HG03066 (cell line): ENCODE data around the gene COTL1.
"Not testable (repeated sequence)": the region's sequence is repeated elsewhere in the genome, so short reads cannot be mapped to it uniquely, and the experiment has no call there.

Experiments used
- ATAC-seq: cut with Tn5 transposase; IDR thresholded peaks from one replicate; pipeline ENCODE4 v1.9.1; 2021; ENCODE audit warnings: low read depth; ENCODE audit not compliant: unreplicated experiment

The COTL1 gene

DNA sequence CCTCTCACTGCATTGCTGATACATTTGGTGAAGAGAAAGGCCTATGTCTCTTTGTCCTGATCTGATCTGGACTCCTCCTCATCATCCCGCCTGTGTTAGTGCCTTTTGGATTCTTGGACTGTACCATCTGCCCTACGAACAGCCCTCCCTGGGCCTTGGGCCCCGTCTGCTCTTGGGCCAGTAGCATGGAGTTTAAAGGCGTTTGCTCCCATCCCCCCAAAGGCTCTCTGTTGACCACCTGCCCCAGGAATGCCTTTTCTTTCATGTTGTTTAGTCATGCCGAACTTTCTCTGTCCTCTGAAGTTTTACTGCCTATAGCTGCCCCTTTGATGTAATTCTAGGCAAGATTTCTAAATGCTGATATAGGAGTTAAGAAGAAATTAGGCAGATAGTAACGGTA, 82.5 kb downstream of the COTL1 start:
- no peak for ATAC-seq

DNA sequence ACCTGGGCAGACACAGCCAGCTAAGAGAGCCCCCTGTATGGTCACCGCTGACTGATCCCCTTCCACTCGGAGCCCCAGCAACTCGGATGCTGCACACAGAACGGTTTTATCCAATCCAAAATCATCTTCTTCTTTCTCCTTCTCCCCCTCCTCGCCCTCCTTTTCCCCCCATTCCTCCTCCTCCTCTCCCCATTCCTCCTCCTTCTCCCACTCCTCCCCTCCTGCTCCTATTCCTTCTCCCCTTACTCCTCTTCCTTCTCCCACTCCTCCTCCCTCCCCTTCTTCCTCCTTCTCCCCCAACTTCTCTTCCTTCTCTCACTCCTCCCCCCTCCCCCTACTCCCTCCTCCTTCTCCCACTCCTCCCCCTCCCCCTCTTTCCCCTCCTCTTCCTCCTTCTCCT, 83.1 kb downstream of the COTL1 start:
- ATAC-seq, result no peak

DNA sequence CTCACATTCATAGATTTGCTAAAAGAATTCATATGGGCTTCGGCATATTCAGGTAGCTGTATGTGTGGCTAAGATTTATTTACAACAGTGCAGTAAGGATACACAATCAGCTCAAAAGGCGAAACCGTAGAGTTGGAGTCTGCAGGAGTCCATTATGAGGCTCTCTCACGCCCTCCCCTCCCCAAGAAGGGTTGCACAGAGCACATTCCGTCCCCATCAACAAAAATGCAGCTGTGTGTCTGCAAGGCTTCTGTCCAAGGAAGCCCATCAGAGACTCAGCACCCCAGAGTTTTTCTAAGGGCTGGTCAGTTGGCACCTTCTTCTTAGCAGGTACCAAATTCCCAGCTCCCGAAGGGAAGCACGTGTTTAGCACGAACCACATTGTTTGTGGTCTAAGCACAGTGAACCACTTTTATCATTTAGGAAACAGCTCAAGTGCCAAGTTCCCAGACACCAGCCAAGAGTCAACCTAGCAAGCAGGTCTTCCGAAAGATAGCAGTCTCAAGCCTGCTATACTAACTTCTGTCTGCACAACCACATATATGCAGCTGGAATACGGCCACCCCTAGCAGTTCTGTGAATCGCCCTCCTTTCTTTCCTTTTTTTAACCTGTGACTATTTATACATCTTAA, 84.9 kb downstream of the COTL1 start:
- no peak for ATAC-seq

DNA sequence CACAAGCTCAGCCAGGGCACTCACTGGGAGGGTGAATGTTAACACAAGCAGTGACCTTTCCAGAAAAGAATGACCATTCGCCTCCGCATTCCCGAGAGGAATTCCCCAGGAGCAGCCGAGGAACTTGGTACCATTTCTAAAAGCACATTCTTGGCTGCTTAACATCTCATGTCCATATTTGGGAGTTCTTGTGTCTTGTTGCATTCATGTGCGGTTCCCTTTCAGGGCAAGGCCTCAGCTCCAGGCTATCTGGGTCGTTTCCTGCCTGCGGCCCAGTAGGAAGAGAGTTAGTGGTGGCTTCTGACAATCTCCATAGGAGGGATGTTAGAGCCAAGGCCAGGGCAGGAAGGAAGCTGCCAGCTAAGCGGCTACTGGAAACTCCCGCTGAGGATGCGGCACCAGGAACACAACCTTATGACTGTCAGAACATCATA, 85.6 kb downstream of the COTL1 start:
- no peak for ATAC-seq

DNA sequence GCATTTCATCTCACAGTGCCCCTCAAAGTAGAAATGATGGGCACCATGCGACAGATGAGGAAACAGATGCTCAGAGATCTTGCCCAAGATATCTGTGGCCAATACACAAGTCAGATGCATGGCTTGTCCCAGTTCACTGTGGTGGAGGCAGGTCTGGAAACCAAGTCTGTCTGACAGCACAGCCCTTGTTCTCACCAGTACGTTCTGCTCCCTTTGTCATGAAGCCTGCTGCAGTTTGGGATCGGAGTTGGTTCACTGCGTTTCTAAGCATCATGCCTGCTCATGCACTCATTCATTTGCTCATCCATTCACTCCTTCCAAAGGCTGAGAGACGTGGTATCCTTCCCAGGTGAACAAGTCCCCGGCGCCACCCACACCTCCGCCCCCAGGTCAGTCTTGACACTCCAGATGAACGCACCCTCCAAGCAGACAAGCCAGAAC, 86.2 kb downstream of the COTL1 start:
- no peak for ATAC-seq

DNA sequence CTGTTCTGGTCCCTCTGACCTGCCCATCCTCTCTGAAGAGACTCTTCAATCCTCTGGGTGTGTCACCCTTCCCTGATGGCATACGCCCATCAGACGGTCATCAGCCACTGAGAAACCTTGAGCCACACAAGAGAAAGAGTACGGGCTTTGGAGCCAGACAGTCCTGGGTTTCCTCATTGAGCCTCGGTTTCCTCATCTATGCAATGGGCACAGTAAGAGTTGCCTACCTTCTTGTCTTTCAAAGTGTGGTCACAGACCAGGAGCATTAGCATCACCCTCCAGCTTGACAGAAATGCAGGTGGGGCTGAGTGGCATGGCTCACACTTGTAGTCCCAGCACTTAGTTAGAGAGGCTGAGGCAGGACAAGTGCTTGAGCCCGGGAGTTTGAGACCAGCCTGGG, 87.3 kb downstream of the COTL1 start:
- ATAC-seq, result no peak

DNA sequence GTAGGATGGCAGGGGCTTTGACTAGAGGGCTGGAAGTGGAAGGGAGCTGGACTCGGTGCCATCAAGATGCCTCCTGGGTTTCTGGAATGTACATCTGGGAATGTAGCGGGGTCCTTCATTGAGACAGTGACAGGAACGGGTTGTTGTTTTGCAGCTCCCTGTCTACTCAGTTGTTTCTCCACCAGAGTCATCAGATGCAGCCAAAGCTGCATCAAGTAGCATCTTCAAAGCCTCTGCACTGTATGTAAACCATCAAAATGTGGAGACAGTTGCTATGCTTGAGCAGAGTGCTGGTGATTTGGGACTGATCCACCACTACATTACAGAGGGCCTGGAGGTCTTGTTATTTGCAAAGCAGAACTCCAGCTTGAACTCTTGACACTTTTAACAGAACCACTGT, 88.3 kb downstream of the COTL1 start:
- ATAC-seq, result no peak

DNA sequence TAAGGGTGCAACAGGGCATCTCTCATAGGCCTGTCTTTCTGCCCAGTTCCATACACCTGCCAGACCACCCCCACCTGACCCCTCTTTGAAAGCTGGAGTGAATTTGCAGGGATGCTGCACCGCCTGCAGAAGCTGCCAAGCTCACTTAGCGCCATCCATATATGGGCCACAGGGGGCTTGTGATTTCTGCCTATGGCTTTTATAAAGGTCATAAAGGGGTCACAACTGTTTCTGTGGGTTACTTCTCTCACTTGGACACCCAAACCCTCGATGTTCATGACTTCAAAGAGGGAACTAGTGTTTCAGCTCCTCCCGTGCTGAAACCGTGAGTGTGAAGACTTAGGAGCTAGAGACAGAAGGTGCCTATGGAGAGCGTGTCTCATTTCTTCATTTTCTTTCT, 89.6 kb downstream of the COTL1 start:
- ATAC-seq, result no peak

DNA sequence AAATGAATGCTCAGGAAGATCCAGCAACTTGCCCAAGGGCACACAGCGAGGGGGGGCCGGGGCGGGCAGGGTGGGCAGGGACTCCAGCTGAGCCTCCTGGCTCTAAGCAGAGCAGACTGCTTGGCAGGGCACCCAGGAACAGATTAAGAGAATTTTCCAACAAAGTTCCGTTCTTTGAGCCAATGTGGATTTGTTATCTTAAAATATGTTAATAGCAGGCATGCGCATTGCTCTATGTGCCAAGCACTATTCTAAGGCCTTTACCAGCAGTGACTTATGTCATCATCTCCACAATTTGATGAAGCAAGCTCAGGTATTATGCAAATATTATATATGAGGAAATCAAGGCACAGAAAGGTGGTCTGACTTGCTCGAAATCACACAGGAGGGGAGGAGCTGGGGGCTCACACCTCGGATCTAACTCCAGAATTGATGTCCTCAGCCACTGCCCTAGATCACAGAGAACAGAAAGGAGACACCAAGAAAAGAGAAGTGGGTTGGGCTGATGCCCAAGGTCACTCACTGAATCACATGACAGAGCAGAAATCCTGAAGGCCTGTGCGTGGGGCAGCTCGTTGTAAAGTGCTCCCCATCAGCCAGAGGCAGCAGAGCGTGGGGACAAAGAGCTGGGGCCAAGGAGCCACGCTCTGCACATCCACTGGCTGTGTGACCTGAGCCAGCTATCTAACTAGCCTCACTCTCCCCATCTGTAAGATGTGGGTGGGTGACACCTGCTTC, 90.2 kb downstream of the COTL1 start:
- no peak for ATAC-seq

DNA sequence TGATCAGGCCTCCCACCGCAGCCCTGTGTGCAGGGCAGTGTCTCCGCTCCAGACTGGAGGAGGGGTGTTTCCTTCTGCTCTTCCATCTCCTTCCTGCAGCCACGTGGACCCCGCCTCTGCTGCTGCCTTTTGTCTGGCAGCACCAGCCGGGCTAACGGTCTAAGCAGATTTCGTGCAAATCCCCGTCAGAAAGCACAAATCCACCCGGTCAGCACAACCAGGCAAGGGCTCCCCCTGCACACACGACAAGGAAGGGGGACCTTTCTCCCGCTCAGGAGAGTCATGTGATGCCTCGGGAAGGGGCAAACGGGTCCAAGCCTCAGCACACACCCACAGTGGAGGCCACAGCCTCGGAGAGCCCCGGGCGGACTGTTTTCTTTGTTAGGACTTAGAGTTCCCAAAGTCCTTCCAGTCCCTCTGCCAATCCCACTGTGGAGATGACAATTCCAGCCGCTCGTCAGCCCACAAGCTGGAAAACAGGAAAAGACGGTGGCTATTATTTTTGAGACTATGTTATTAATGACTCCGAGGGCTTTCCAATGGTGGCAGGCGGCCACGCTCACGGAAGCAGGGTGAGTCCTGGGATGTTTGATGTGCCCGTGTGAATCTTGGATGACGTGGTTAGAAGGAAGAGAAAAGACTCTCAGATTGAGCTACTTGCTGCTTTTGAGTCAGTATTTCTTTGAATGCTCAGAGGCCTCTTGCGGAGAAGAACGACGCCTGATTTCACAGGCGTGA, 90.9 kb downstream of the COTL1 start:
- no peak for ATAC-seq

DNA sequence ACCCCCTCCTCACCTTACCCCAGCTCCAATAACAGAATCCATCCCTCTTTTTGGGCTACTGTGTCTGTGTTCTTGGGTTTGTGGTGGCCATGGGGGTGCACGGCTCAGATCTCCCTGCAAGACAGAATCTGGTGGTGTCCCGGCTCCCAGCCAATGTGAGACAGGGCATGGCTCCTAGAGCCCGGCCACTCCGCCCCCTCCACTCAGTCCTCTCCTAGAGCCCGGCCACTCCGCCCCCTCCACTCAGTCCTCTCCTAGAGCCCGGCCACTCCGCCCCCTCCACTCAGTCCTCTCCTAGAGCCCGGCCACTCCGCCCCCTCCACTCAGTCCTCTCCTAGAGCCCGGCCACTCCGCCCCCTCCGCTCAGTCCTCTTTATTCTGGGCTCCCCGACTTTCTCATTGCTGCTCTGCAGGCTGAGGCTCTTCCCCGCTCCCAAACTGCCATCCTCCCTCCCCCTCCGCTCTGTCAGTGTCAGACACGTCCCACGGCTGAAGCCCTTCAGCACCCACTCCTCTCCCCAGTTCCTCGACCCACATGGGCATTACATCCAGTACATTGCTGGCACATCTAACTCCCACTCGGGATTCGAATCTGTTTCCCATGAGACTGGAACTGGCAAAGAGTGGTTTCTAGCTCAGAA, 92.8 kb downstream of the COTL1 start:
- ATAC-seq, result not testable (repeated sequence)

DNA sequence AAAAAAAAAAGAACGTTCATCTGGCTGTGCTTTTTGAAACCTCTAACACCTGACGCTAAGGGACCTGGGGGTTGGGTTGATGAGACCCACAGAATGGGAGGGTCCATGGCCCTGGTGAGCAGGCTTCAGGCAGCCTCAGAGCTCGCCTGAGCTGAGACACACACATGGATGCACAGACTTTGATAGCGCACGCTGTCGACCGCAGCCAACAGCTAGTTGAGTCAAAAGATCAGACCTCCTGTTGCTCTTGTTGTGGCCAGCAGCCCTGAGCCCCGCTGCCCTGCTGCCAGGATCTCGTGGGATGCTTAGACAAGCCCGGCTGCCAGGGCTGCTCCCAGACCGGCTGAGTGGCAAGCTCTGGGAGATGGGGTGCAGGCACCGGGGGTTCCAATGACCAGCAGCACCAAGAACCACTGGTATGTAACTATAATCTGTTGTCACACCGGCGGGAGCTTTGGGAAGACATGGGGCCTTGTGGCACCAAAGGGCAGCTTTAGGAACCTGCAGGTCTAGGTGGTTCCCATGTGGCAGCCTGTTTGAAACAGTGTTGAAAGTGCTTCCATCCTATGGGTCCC, 93.4 kb downstream of the COTL1 start:
- no peak for ATAC-seq

DNA sequence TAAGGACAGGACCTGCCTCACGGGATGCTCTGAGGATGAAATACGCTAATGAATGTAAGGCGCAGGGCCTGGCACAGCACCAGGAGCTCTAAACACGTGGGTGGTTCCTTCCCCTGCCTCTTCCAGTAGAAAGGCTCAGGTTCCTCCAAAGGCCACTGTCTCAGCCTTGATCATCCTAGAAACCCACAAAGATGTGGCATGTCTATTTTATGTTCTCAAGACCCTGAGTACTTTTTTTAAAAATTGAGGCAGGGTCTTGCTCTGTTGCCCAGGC, 96.4 kb downstream of the COTL1 start:
- no peak for ATAC-seq

DNA sequence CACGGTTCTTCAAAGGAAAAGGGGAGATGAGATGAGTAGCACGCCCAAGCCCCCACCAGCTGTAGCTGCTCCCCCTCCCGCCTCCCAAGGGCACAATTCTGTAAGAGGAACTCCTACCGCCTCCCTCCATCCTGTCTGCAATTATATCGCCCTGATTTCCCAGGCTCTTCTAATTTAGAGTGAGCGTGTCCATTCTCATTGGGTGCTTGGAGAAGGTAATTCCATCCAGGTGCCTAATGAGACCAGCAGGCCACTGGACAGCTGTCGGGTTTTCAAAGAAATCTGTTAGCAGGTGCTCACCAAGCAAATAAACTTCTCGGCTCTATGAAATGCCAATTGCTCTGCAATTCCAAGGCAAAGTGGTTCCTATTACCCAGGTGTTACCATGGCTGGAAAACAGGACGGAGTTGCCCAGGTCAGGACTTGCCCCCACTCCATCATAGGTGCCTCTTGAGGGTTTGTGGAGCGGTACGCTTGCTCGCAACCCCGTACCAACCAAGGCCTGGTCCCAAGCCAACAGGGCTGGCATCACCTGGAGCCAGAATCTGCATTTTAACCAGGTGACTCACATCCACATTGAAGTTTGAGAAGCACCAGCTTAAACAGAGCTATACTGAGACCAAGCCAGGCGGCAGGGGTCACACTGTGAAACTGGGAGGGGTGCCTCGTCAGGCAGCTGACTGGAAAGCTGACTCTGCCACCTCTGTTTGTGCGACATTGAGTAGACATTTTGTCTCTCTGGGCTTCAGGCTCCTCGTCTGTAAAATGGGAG, 97.0 kb downstream of the COTL1 start:
- ATAC-seq, result no peak

DNA sequence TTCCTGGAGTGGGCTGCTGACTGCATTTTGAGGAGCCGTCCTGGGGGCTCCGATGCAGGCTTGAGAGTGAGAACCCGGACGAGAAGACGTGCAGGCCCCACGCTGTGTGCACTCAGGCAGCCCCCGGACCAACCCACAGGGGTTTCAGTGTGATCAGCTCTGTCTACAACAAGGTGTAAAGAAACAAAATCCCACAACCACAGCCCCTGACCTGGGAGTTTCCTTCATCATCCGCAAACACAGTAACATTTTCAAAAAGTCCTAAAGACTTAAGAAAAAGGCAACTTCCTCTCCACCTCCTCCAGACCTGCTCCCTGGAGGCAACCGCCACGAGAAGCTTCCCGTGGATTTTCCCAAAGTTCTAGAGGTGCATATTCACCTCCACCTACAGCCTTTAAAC, 98.0 kb downstream of the COTL1 start:
- ATAC-seq, result no peak

DNA sequence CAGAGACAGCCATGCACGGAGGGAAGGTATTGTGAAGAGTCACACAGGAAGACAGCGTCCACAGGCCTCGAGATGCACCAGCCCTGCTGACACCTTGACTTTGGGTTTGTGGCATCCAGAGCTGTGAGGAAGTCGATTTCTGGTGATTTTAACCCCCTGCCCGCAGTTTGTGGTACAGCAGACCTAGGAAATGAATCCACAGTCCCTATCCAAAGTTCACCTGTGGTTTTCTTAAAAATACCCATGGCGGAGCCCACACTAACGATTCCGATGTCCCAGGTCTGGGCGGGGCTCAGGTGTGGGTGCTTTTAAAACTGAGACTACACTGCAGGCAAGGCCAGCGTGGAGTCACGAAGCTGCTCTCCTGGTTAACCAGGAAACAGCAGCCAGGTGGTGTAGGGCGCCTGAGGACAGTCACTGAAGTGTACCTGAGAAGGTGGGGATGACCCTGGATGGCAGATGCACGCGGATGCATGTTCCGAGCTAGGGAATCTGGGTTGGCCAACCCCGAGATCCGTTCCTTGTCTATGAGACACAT, 99.0 kb downstream of the COTL1 start:
- no peak for ATAC-seq

DNA sequence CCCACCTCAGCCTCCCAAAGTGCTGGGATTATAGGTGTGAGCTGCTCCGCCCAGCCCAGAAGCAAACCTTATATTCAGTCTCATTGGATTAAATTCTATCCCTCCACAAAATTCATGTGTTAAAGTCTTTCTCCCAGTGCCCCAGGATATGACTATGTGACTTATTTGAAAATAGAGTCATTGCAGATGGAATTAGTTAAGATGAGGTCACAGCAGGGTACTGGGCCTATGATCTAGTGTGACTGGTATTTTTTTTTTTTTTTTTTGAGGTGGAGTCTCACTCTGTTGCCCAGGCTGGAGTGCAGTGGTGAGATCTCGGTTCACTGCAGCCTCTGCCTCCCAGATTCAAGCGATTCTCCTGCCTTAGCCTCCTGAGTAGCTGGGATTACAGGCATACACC, 99.7 kb downstream of the COTL1 start:
- ATAC-seq, result not testable (repeated sequence)

DNA sequence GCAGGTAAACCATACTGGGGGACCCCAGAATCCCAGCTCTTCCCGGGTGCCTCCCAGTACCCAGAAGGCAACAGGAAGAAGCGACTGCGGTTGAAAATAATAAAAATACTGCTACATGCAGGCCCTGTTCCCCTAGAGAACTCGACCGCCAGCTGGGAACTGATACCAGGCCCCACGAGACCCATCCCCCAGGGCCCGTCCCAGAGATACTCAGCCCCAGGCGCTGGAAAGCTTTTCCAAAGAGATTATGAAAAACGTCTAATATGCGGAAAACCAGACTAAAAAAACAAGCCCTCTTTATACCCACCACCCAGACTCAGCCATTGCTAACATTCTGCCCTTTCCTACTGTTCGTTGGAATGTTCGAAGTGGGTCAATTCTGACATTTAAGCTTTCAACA, 100.5 kb downstream of the COTL1 start:
- no peak for ATAC-seq
